ENCODE data around the gene VPS54. TPM values are rescaled to one million over a fixed set of nuclear protein-coding genes. Genes with fewer than 3 reads are reported as not detected.
A peak's percentile ranks its signal among the peaks of the same experiment; 100 is the strongest.
"Not testable (repeated sequence)": the region's sequence is repeated elsewhere in the genome, so short reads cannot be mapped to it uniquely, and the experiment has no call there.

The VPS54 gene
- polyA plus RNA-seq, 3 donors, result 11.4 to 17.3 (median 11.5) TPM

DNA sequence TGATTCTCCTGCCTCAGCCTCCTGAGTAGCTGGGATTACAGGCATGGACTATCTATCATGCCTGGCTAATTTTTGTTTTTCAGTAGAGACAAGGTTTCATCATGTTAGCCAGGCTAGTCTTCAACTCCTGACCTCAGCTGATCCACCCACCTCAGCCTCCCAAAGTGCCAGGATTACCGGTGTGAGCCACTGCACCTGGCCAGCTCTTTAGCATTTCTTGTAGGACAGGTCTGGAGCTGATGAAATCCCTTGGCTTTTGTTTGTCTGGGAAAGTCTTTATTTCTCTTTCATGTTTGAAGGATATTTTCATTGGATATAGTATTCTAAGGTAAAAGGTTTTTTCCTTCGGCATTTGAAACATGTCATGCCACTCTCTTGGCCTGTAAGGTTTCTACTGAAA, 20.2 kb downstream of the VPS54 start:
- H3K27me3 ChIP-seq (ENCODE audit: control insufficient read depth in 2 of 2, insufficient read depth in 2 of 2, low read length in 2 of 2), result no peaks in the 10 kb centered on the region
- peaks cover 30 to 41% of the 10 kb centered on the region in 2 donors for H3K36me3 Mint-ChIP-seq
- no peaks in the 10 kb centered on the region for H3K27me3 Mint-ChIP-seq (ENCODE audit: low read depth in 3 of 3)
- H2AFZ ChIP-seq (ENCODE audit: insufficient read depth, low read depth, low read length, poor library complexity, severe bottlenecking), result no peak overlapping the region
- no peak for TF ChIP-seq CTCF (IDR thresholded peaks at IDR 0.05)
- no peak for DNase-seq
- H3K4me1 Mint-ChIP-seq, result no peaks in the 10 kb centered on the region
- no peak overlapping the region for H3K9ac ChIP-seq (ENCODE audit: insufficient read depth, low read length, poor library complexity, severe bottlenecking)
- H3K27ac ChIP-seq (ENCODE audit: low read depth in 1 of 2, low read length in 2 of 2), result no peak overlapping the region
- WGBS (ENCODE audit: insufficient coverage), result 100% methylated on average over 1 of the region's 2 CpGs
- H3K4me1 ChIP-seq (ENCODE audit: control insufficient read depth in 1 of 2, insufficient read depth in 2 of 2, low read length in 2 of 2), result no peaks in the 10 kb centered on the region
- peaks cover 39% of the 10 kb centered on the region for H3K79me2 ChIP-seq (ENCODE audit: insufficient read depth, low read length)
- peak overlapping the region in 1 of 7 donors; percentile 38 for H3K27ac Mint-ChIP-seq
- H3K9me3 Mint-ChIP-seq, result peaks cover 18 to 43% (median 31%) of the 10 kb centered on the region in 7 donors
- intact Hi-C loops (cut with micrococcal nuclease), result no loop called here
- H3K9me3 ChIP-seq (replicated peaks in 1 of 2; ENCODE audit: control insufficient read depth in 1 of 2, insufficient read depth in 1 of 2, low read length in 2 of 2), result peaks cover 4 to 21% of the 10 kb centered on the region in 2 donors
- peaks cover 3 to 18% of the 10 kb centered on the region in 2 donors for H3K36me3 ChIP-seq (replicated peaks in 1 of 2; ENCODE audit: control insufficient read depth in 1 of 2, insufficient read depth in 2 of 2, low read length in 2 of 2)
- no peak overlapping the region for H3K4me3 Mint-ChIP-seq
- peaks cover 24% of the 10 kb centered on the region for H4K20me1 ChIP-seq (ENCODE audit: insufficient read depth, low read length)
- no peak overlapping the region for H3K4me3 ChIP-seq (replicated peaks in 1 of 3; ENCODE audit: low read depth in 2 of 3, low read length in 3 of 3)
- H3K4me2 ChIP-seq (replicated peaks; ENCODE audit: extremely low read depth, low read length, poor library complexity, severe bottlenecking), result no peak overlapping the region

GRCh38 chr2:63996582-63997198, 22.5 kb downstream of the VPS54 start:
- H3K27ac Mint-ChIP-seq; intact Hi-C loops (cut with micrococcal nuclease): not testable (repeated sequence)
- WGBS (ENCODE audit: insufficient coverage), result 100% methylated on average over 1 of the region's 10 CpGs

GRCh38 chr2:63994329-63995070, 24.7 kb downstream of the VPS54 start:
- H3K4me1 ChIP-seq (ENCODE audit: control insufficient read depth in 1 of 2, insufficient read depth in 2 of 2, low read length in 2 of 2); H3K9ac ChIP-seq (ENCODE audit: insufficient read depth, low read length, poor library complexity, severe bottlenecking); H3K27me3 ChIP-seq (ENCODE audit: control insufficient read depth in 2 of 2, insufficient read depth in 2 of 2, low read length in 2 of 2); intact Hi-C loops (cut with micrococcal nuclease); H3K4me3 Mint-ChIP-seq; H3K4me2 ChIP-seq (replicated peaks; ENCODE audit: extremely low read depth, low read length, poor library complexity, severe bottlenecking); H3K27me3 Mint-ChIP-seq (ENCODE audit: low read depth in 3 of 3); H3K4me3 ChIP-seq (replicated peaks in 1 of 3; ENCODE audit: low read depth in 2 of 3, low read length in 3 of 3); H4K20me1 ChIP-seq (ENCODE audit: insufficient read depth, low read length); H3K27ac Mint-ChIP-seq; H3K27ac ChIP-seq (ENCODE audit: low read depth in 1 of 2, low read length in 2 of 2); H2AFZ ChIP-seq (ENCODE audit: insufficient read depth, low read depth, low read length, poor library complexity, severe bottlenecking); H3K36me3 ChIP-seq (replicated peaks in 1 of 2; ENCODE audit: control insufficient read depth in 1 of 2, insufficient read depth in 2 of 2, low read length in 2 of 2); H3K4me1 Mint-ChIP-seq; DNase-seq: not testable (repeated sequence)
- no CpG with 5 or more reads among the region's 9 CpGs for WGBS (ENCODE audit: insufficient coverage)
- peaks cover 28 to 34% of the 10 kb centered on the region in 2 donors for H3K36me3 Mint-ChIP-seq
- peaks cover 14% of the 10 kb centered on the region for H3K79me2 ChIP-seq (ENCODE audit: insufficient read depth, low read length)
- H3K9me3 Mint-ChIP-seq, result peaks cover 27 to 45% (median 36%) of the 10 kb centered on the region in 7 donors
- peaks cover 16 to 33% of the 10 kb centered on the region in 2 donors for H3K9me3 ChIP-seq (replicated peaks in 1 of 2; ENCODE audit: control insufficient read depth in 1 of 2, insufficient read depth in 1 of 2, low read length in 2 of 2)

More at GRCh38 chr2:63996582-63997198, 22.5 kb downstream of the VPS54 start:
- not testable (repeated sequence) for H2AFZ ChIP-seq (ENCODE audit: insufficient read depth, low read depth, low read length, poor library complexity, severe bottlenecking); H3K4me2 ChIP-seq (replicated peaks; ENCODE audit: extremely low read depth, low read length, poor library complexity, severe bottlenecking); H3K9ac ChIP-seq (ENCODE audit: insufficient read depth, low read length, poor library complexity, severe bottlenecking); DNase-seq; H3K4me1 Mint-ChIP-seq; H3K4me3 ChIP-seq (replicated peaks in 1 of 3; ENCODE audit: low read depth in 2 of 3, low read length in 3 of 3); H3K4me1 ChIP-seq (ENCODE audit: control insufficient read depth in 1 of 2, insufficient read depth in 2 of 2, low read length in 2 of 2); H3K27me3 Mint-ChIP-seq (ENCODE audit: low read depth in 3 of 3); H3K4me3 Mint-ChIP-seq; H3K27ac ChIP-seq (ENCODE audit: low read depth in 1 of 2, low read length in 2 of 2); H3K27me3 ChIP-seq (ENCODE audit: control insufficient read depth in 2 of 2, insufficient read depth in 2 of 2, low read length in 2 of 2)
- Mint-ChIP-seq H3K36me3 (peaks cover 31 to 45% of the 10 kb centered on the region in 2 donors), H3K9me3 (peaks cover 20 to 45% (median 36%) of the 10 kb centered on the region in 7 donors)
- peaks cover 4 to 27% of the 10 kb centered on the region in 2 donors for H3K9me3 ChIP-seq (replicated peaks in 1 of 2; ENCODE audit: control insufficient read depth in 1 of 2, insufficient read depth in 1 of 2, low read length in 2 of 2)
- peaks cover 24% of the 10 kb centered on the region for H3K79me2 ChIP-seq (ENCODE audit: insufficient read depth, low read length)
- peaks cover 14% of the 10 kb centered on the region for H4K20me1 ChIP-seq (ENCODE audit: insufficient read depth, low read length)
- peaks cover 3 to 12% of the 10 kb centered on the region in 2 donors for H3K36me3 ChIP-seq (replicated peaks in 1 of 2; ENCODE audit: control insufficient read depth in 1 of 2, insufficient read depth in 2 of 2, low read length in 2 of 2)
